Colonic mucosa (tissue), 4 donors: Measurements from ENCODE around the gene GHR. TPM values are rescaled to one million over a fixed set of nuclear protein-coding genes. Genes with fewer than 3 reads are reported as not detected.

Experiments
- DNase-seq: peaks from one replicate; pipeline ENCODE4 v3.0.0-alpha.2; 2020
- H3K27ac ChIP-seq: fragments of 200-600 bp; one replicate; pipeline ENCODE4 v1.8.0; 2021
- H3K27me3 ChIP-seq: fragments of 200-600 bp; one replicate; pipeline ENCODE4 v1.8.0; 2021
- H3K36me3 ChIP-seq: fragments of 200-600 bp; one replicate; pipeline ENCODE4 v1.8.0; 2021
- H3K4me1 ChIP-seq: fragments of 200-600 bp; one replicate; pipeline ENCODE4 v1.8.0; 2021; ENCODE audit warnings: mild to moderate bottlenecking
- H3K4me3 ChIP-seq: fragments of 200-600 bp; one replicate; pipeline ENCODE4 v1.8.0; 2021
- H3K9ac ChIP-seq, 2 donors: one replicate each; pipeline ENCODE4 v1.7.0; 2013; ENCODE audit warnings: control low read depth in 2 of 2, low read depth in 2 of 2, low read length in 2 of 2
- H3K9me3 ChIP-seq: fragments of 200-600 bp; one replicate; pipeline ENCODE4 v1.8.0; 2021
- CTCF ChIP-seq: fragments of 200-600 bp; IDR thresholded peaks from one replicate; pipeline ENCODE4 v1.8.0; 2022; ENCODE audit warnings: antibody characterized with exemption, mild to moderate bottlenecking
- intact Hi-C: fragments of 100-400 bp; cut with DNase I; formaldehyde crosslinking; loops from one replicate; pipeline ENCODE4 v1.14.1; 2022
- total RNA-seq, 2 donors: library from RNA; stranded (reverse); fragmentation: NEBNext Ultra II Directional in 1 of 2; extraction: Animal tissue kit (Norgen Biotek cat#: 25700) in 1 of 2; gene quantifications; one replicate each; pipeline ENCODE4 v1.2.1, GENCODE V29; 2021
- donor health status: healthy.
- donor health status: DM: no; HTN: no; CAD: no.
- donor health status: DM: no; HTN: no; CAD: no.

Gene GHR
- 1 to 10 TPM; 2.4 to 6.8 TPM for total RNA-seq

- intact Hi-C loops: loop anchor here (5.0 to 10.0 kb wide), 2 partner anchors 159 to 351 kb away; no protein-coding TSS in a partner anchor
- peak; percentile 83 for DNase-seq
- Histone ChIP-seq H3K27ac (peak within 1 kb of the TSS; percentile 74), H3K4me1 (no peaks in the 10 kb centered on the region), H3K4me3 (peak within 1 kb of the TSS; percentile 58), H3K9ac (peak within 1 kb of the TSS in 1 of 2 donors; percentile 48), H3K9me3 (no peaks in the 10 kb centered on the region), H3K36me3 (no peaks in the 10 kb centered on the region), H3K27me3 (no peaks in the 10 kb centered on the region)
- TF ChIP-seq CTCF: peak; percentile 61
Measured at GRCh38 chr5:42423285-42424165, at the start of gene GHR. Gene GHR, plus strand, starts transcription at chr5:42423439. Its CDS starts 142,436 bp downstream, at chr5:42565875.

- H3K4me1 ChIP-seq: no peaks in the 10 kb centered on the region
- no peak overlapping the region for H3K9ac ChIP-seq
- no peak for TF ChIP-seq CTCF
- H3K9me3 ChIP-seq: no peaks in the 10 kb centered on the region
- H3K4me3 ChIP-seq: no peak overlapping the region
- H3K27ac ChIP-seq: no peak overlapping the region
- DNase-seq: no peak
- H3K36me3 ChIP-seq: no peaks in the 10 kb centered on the region
- intact Hi-C loops: no loop called here
- no peaks in the 10 kb centered on the region for H3K27me3 ChIP-seq
Measured at GRCh38 chr5:42374679-42375273, 48.5 kb upstream of the GHR start.

GRCh38 chr5:42377496-42377895, 45.7 kb upstream of the GHR start:
- no peak overlapping the region for H3K27ac ChIP-seq
- no peak overlapping the region for H3K4me3 ChIP-seq
- no peaks in the 10 kb centered on the region for H3K27me3 ChIP-seq
- DNase-seq: no peak
- intact Hi-C loops: no loop called here
- H3K9ac ChIP-seq: no peak overlapping the region
- no peak for TF ChIP-seq CTCF
- H3K4me1 ChIP-seq: no peaks in the 10 kb centered on the region
- H3K36me3 ChIP-seq: no peaks in the 10 kb centered on the region
- H3K9me3 ChIP-seq: no peaks in the 10 kb centered on the region

- Histone ChIP-seq H3K9ac (no peak overlapping the region), H3K27ac (no peak overlapping the region), H3K36me3 (no peaks in the 10 kb centered on the region), H3K27me3 (no peaks in the 10 kb centered on the region), H3K9me3 (no peaks in the 10 kb centered on the region), H3K4me3 (no peak overlapping the region), H3K4me1 (no peaks in the 10 kb centered on the region)
- no peak for TF ChIP-seq CTCF
- no peak for DNase-seq
- intact Hi-C loops: no loop called here
Measured at GRCh38 chr5:42381973-42382372, 41.3 kb upstream of the GHR start.

GRCh38 chr5:42387563-42387962, 35.7 kb upstream of the GHR start:
- Histone ChIP-seq H3K4me3 (no peak overlapping the region), H3K9me3 (no peaks in the 10 kb centered on the region), H3K27me3 (no peaks in the 10 kb centered on the region), H3K36me3 (no peaks in the 10 kb centered on the region), H3K4me1 (no peaks in the 10 kb centered on the region), H3K27ac (no peak overlapping the region), H3K9ac (no peak overlapping the region)
- DNase-seq: no peak
- intact Hi-C loops: no loop called here
- TF ChIP-seq CTCF: no peak
